SK-N-SH treated with all-trans-retinoic acid at 6 μM for 48 hours (cell line): ENCODE measurements around the gene SCMH1.

ENCODE experiments used
- ATAC-seq: fragments of 200-7000 bp; cut with Tn5 transposase; 3 replicates; pipeline ENCODE4 v1.9.1; 2020; ENCODE audit warnings: mild to moderate bottlenecking, moderate library complexity
- ARNTL ChIP-seq: fragments of 450-650 bp; formaldehyde crosslinking; IDR thresholded peaks from 2 replicates; pipeline ENCODE4 v1.5.0; 2020; ENCODE audit warnings: low read depth, mild to moderate bottlenecking, moderate library complexity, borderline replicate concordance
- BACH2 ChIP-seq: fragments of 250-450 bp; sonication (Bioruptor Pico); IDR thresholded peaks from 2 replicates; pipeline ENCODE4 v1.9.0; 2021; ENCODE audit warnings: mild to moderate bottlenecking, borderline replicate concordance
- CREB5 ChIP-seq: fragments of 250-450 bp; sonication (Bioruptor Pico); IDR thresholded peaks from 2 replicates; pipeline ENCODE4 v1.5.1; 2020; ENCODE audit warnings: low read depth, mild to moderate bottlenecking, moderate library complexity
- CSDC2 ChIP-seq: fragments of 250-450 bp; sonication (Bioruptor Pico); IDR thresholded peaks from 2 replicates; pipeline ENCODE4 v1.5.0; 2020; ENCODE audit warnings: mild to moderate bottlenecking, moderate library complexity
- CSRNP3 ChIP-seq: fragments of 250-450 bp; sonication (Bioruptor Pico); IDR thresholded peaks from 2 replicates; pipeline ENCODE4 v1.5.1; 2021; ENCODE audit warnings: mild to moderate bottlenecking, moderate library complexity
- GLIS3 ChIP-seq: fragments of 250-450 bp; sonication (Bioruptor Pico); IDR thresholded peaks from 2 replicates; pipeline ENCODE4 v1.5.0; 2020; ENCODE audit warnings: mild to moderate bottlenecking, moderate library complexity
- ISL1 ChIP-seq: fragments of 250-450 bp; sonication (Bioruptor Pico); IDR thresholded peaks from 2 replicates; pipeline ENCODE4 v2.1.2; 2022; ENCODE audit warnings: mild to moderate bottlenecking, moderate library complexity
- OSR1 ChIP-seq: fragments of 250-450 bp; sonication (Bioruptor Pico); IDR thresholded peaks from 2 replicates; pipeline ENCODE4 v1.8.0; 2022; ENCODE audit warnings: moderate library complexity, mild to moderate bottlenecking, inconsistent platforms
- PATZ1 ChIP-seq: fragments of 250-450 bp; sonication (Bioruptor Pico); IDR thresholded peaks from 2 replicates; pipeline ENCODE4 v1.8.0; 2020; ENCODE audit warnings: mild to moderate bottlenecking, moderate library complexity, borderline replicate concordance
- PPARA ChIP-seq: fragments of 250-450 bp; sonication (Bioruptor Pico); IDR thresholded peaks from 2 replicates; pipeline ENCODE4 v1.5.0; 2020; ENCODE audit warnings: mild to moderate bottlenecking, borderline replicate concordance
- RARB ChIP-seq: fragments of 250-450 bp; sonication (Bioruptor Pico); IDR thresholded peaks from 2 replicates; pipeline ENCODE4 v1.8.0; 2021; ENCODE audit warnings: mild to moderate bottlenecking, moderate library complexity
- SNAI2 ChIP-seq: fragments of 250-450 bp; sonication (Bioruptor Pico); IDR thresholded peaks from 2 replicates; pipeline ENCODE4 v1.5.0; 2020; ENCODE audit warnings: mild to moderate bottlenecking, moderate library complexity
- TCF4 ChIP-seq: fragments of 250-450 bp; sonication (Bioruptor Pico); IDR thresholded peaks from 2 replicates; pipeline ENCODE4 v1.8.0; 2021; ENCODE audit warnings: mild to moderate bottlenecking, moderate library complexity, borderline replicate concordance
- TOX ChIP-seq: fragments of 250-450 bp; sonication (Bioruptor Pico); IDR thresholded peaks from 2 replicates; pipeline ENCODE4 v1.8.0; 2021; ENCODE audit warnings: mild to moderate bottlenecking, moderate library complexity, borderline replicate concordance
- ZC3H10 ChIP-seq: fragments of 250-450 bp; sonication (Bioruptor Pico); IDR thresholded peaks from 2 replicates; pipeline ENCODE4 v1.5.1; 2021; ENCODE audit warnings: mild to moderate bottlenecking, moderate library complexity
- ZNF70 ChIP-seq: fragments of 450-650 bp; formaldehyde crosslinking; IDR thresholded peaks from 2 replicates; pipeline ENCODE4 v1.5.0; 2020; ENCODE audit warnings: mild to moderate bottlenecking, moderate library complexity
- ZNF8 ChIP-seq: fragments of 450-650 bp; formaldehyde crosslinking; IDR thresholded peaks from 2 replicates; pipeline ENCODE4 v1.5.0; 2020; ENCODE audit warnings: mild to moderate bottlenecking, moderate library complexity
- TF ChIP-seq, protein P1 (sequence below): fragments of 250-450 bp; sonication (Bioruptor Pico); IDR thresholded peaks from 2 replicates; pipeline ENCODE4 v1.5.0; 2020; ENCODE audit warnings: mild to moderate bottlenecking, moderate library complexity

The SCMH1 gene

DNA sequence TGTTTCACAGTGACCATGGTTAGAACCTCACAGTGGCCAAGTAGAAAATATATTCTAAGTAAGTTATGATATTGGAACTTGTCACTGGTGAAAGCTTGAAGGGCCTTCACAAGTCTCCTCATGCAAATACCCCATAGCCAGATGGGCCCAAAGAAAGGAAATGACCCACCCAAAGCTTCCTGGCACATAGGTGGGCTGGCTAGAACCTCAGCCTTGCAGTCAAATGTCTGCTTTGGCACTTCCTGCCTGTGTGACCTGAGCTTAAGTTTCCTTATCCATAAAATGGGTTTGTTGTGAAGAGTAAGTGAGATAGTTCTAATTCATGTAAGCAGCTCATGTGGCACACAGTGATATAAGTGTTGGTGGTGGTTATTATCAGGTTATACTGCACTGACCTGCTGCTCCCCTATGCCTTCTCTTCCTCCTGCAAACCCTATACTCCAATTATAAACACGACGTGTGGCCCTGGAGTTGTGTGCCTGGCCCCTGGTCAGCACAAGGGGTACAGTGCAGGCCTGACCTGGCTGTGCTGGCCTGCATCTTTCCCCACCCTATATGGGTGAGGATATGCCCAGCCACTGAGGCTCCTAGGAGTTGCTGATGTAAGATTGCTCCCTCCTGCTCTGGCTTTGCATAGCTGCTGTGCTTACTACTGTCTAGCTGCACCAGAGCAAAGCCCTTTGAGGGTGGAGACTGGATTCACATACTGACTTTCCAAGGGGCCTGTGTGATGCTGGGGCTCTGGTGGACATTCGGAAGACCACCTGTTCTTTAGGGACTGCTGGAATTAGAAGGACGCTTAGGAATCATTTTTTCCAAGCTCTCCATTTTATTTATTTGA, 215.9 kb downstream of the SCMH1 start:
- no peak for ATAC-seq
- TF ChIP-seq SNAI2 (CRISPR knock-in tag) (no peak), ZNF8 (no peak), PATZ1 (CRISPR knock-in tag) (no peak), CSRNP3 (no peak), ARNTL (CRISPR knock-in tag) (no peak), CSDC2 (CRISPR knock-in tag) (no peak), BACH2 (no peak), CREB5 (CRISPR knock-in tag) (no peak), TOX (no peak), OSR1 (no peak), PPARA (CRISPR knock-in tag) (no peak)

- ATAC-seq = no peak
- TF ChIP-seq RARB (CRISPR knock-in tag) = no peak
- TF ChIP-seq OSR1 = no peak
- TF ChIP-seq, all 23 proteins: peak for 0
Observed at GRCh38 chr1:41024953-41025352, 217.2 kb downstream of the SCMH1 start.

DNA sequence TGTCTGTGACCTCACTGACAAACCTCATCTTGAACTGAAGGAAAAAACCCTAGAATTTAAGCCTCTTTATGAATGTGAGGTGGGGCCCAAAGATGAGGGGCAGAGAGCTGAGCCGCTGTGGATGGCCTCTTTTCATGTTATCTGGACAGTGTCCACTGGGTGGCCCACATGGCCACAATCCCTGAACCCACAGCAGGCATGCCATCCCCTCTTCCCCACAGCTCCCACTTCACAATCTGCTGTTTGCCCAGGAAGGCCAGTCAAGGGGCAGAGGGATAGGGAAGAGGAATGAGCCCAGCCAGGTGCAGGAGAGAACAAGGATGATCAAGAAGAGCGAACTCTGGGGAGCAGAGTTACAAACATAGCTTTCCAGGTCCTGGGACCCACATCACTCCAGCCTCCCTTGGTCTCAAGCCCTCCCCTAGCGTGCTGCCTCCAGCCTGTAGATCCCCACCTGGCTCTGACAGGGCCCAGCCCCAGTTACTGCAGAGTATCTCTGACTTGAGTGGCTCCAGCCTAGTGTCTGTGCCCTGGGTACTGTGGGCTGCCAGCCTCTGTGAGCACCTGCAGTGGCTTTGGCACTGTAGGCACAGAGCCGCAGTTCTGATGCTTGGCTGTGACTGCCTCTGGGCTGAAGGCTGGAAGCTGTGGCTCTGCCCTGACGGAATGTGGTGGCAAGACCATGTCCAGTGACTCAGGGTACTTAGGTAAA, 218.7 kb downstream of the SCMH1 start:
- peak; percentile 70 for ATAC-seq
- TF ChIP-seq PATZ1 (CRISPR knock-in tag) (no peak), RARB (CRISPR knock-in tag) (no peak)

- no peak for ATAC-seq
- TF ChIP-seq CSRNP3 (no peak), ZNF70 (no peak), ISL1 (CRISPR knock-in tag) (no peak), SNAI2 (CRISPR knock-in tag) (no peak), GLIS3 (CRISPR knock-in tag) (no peak), CREB5 (CRISPR knock-in tag) (no peak), BACH2 (no peak), ZC3H10 (CRISPR knock-in tag) (no peak), TCF4 (no peak)
- TF ChIP-seq, protein P1, sequence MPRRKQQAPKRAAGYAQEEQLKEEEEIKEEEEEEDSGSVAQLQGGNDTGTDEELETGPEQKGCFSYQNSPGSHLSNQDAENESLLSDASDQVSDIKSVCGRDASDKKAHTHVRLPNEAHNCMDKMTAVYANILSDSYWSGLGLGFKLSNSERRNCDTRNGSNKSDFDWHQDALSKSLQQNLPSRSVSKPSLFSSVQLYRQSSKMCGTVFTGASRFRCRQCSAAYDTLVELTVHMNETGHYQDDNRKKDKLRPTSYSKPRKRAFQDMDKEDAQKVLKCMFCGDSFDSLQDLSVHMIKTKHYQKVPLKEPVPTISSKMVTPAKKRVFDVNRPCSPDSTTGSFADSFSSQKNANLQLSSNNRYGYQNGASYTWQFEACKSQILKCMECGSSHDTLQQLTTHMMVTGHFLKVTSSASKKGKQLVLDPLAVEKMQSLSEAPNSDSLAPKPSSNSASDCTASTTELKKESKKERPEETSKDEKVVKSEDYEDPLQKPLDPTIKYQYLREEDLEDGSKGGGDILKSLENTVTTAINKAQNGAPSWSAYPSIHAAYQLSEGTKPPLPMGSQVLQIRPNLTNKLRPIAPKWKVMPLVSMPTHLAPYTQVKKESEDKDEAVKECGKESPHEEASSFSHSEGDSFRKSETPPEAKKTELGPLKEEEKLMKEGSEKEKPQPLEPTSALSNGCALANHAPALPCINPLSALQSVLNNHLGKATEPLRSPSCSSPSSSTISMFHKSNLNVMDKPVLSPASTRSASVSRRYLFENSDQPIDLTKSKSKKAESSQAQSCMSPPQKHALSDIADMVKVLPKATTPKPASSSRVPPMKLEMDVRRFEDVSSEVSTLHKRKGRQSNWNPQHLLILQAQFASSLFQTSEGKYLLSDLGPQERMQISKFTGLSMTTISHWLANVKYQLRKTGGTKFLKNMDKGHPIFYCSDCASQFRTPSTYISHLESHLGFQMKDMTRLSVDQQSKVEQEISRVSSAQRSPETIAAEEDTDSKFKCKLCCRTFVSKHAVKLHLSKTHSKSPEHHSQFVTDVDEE (CRISPR knock-in tag) = no peak
Observed at GRCh38 chr1:41022424-41022823, 219.7 kb downstream of the SCMH1 start.
